GM12878 (cell line): ENCODE measurements around the gene NKX2-3.

Experiments
- BCL11A ChIP-seq: IDR thresholded peaks from 2 replicates; pipeline ENCODE4 v1.6.1; 2011; ENCODE audit warnings: low read depth, low read length
- CHD1 ChIP-seq: IDR thresholded peaks from 2 replicates; pipeline ENCODE4 v1.6.1; 2012; ENCODE audit warnings: low read depth, low read length, improper control_type of control experiment
- CTCF ChIP-seq, 3 experiments: IDR thresholded peaks in 2 of 3; conservative IDR thresholded peaks in 1 of 3; 2 replicates each; pipeline ENCODE4 v1.5.1; 2011; ENCODE audit warnings: low read depth in 3 of 3, low read length in 3 of 3, mild to moderate bottlenecking in 3 of 3, control low read depth in 2 of 3, moderate library complexity in 2 of 3, inconsistent platforms in 1 of 3, mixed read lengths in 1 of 3; ENCODE audit not compliant: control insufficient read depth in 2 of 3, insufficient read depth in 1 of 3; ENCODE audit errors: extremely low read depth in 1 of 3
- EGR1 ChIP-seq, 2 experiments: IDR thresholded peaks; 1 replicate in 1 of 2; 2 replicates in 1 of 2; pipeline ENCODE4 v1.6.1; 2011 to 2012; ENCODE audit warnings: low read depth in 2 of 2, low read length in 2 of 2, borderline replicate concordance in 1 of 2, mild to moderate bottlenecking in 1 of 2, moderate library complexity in 1 of 2
- EP300 ChIP-seq, 2 experiments: fragments of 150-350 bp in 1 of 2; IDR thresholded peaks; 2 replicates each; pipeline ENCODE4 v1.6.1; 2011 to 2012; ENCODE audit warnings: low read depth in 2 of 2, low read length in 2 of 2, borderline replicate concordance in 1 of 2, improper control_type of control experiment in 1 of 2, inconsistent platforms in 1 of 2; ENCODE audit not compliant: control insufficient read depth in 1 of 2
- HDAC2 ChIP-seq: fragments of 200-600 bp; sonication (generic); IDR thresholded peaks from 2 replicates; pipeline ENCODE4 v1.6.1; 2017
- MAX ChIP-seq: IDR thresholded peaks from 2 replicates; pipeline ENCODE4 v1.6.1; 2012; ENCODE audit warnings: low read depth, low read length, improper control_type of control experiment
- MXI1 ChIP-seq: fragments of 150-350 bp; IDR thresholded peaks from 2 replicates; pipeline ENCODE4 v1.6.1; 2011; ENCODE audit warnings: low read depth, mild to moderate bottlenecking, inconsistent platforms, low read length, improper control_type of control experiment
- NKRF ChIP-seq: fragments of 450-650 bp; conservative IDR thresholded peaks from 2 replicates; pipeline ENCODE4 v1.6.1; 2017; ENCODE audit warnings: mild to moderate bottlenecking, moderate library complexity
- RBBP5 ChIP-seq: fragments of 200-600 bp; sonication (generic); conservative IDR thresholded peaks from 2 replicates; pipeline ENCODE4 v1.6.1; 2016
- SMC3 ChIP-seq: IDR thresholded peaks from 2 replicates; pipeline ENCODE4 v1.6.1; 2011; ENCODE audit warnings: low read length, improper control_type of control experiment, borderline replicate concordance
- SP1 ChIP-seq: IDR thresholded peaks from one replicate; pipeline ENCODE4 v1.6.1; 2011; ENCODE audit warnings: low read depth, low read length
- TAF1 ChIP-seq: IDR thresholded peaks from 2 replicates; pipeline ENCODE4 v1.6.1; 2011; ENCODE audit warnings: mild to moderate bottlenecking, low read depth, low read length, borderline replicate concordance

- TF ChIP-seq CTCF (IDR thresholded peaks at IDR 0.05 in 2 of 3, conservative IDR thresholded peaks at IDR 0.05 in 1 of 3; ENCODE audit: control insufficient read depth in 2 of 3, extremely low read depth in 1 of 3, insufficient read depth in 1 of 3, low read depth in 3 of 3, low read length in 3 of 3) (no peak), HDAC2 (no peak), SMC3 (no peak), MXI1 (no peak), CHD1 (no peak), MAX (no peak), EGR1 (IDR thresholded peaks at IDR 0.05; ENCODE audit: borderline replicate concordance in 1 of 2, low read depth in 2 of 2, low read length in 2 of 2) (no peak), BCL11A (no peak), RBBP5 (no peak), EP300 (IDR thresholded peaks at IDR 0.05; ENCODE audit: borderline replicate concordance in 1 of 2, control insufficient read depth in 1 of 2, low read depth in 2 of 2, low read length in 2 of 2) (no peak), NKRF (no peak), TAF1 (no peak), SP1 (no peak)
Measured at GRCh38 chr10:99537989-99538917, 5.5 kb downstream of the NKX2-3 start.
